Measurements from ENCODE around the gene IFT74. TPM values are rescaled to one million over a fixed set of nuclear protein-coding genes. Genes with fewer than 3 reads are reported as not detected.
A peak's percentile ranks its signal among the peaks of the same experiment; 100 is the strongest.

Gene IFT74
- total RNA-seq (2021) (14.6 and 17.8 TPM in 2 replicates), Bru-seq, nascent RNA (percentile 67 among the genes with signal in this experiment), BruChase-seq, experiment 1, labeled RNA remaining after a 2-hour chase (percentile 59 among the genes with signal in this experiment), BruChase-seq, experiment 2, labeled RNA remaining after a 6-hour chase (percentile 60 among the genes with signal in this experiment)
- long read RNA-seq, transcript IFT74-201 (20 exons, 2,160 nt), result major isoform, 31 of 38 reads
- long read RNA-seq, partial matches to known transcripts, result 0 of 38 reads
- long read RNA-seq, other reads (novel, unspliced or antisense), result 5 of 38 reads

DNA sequence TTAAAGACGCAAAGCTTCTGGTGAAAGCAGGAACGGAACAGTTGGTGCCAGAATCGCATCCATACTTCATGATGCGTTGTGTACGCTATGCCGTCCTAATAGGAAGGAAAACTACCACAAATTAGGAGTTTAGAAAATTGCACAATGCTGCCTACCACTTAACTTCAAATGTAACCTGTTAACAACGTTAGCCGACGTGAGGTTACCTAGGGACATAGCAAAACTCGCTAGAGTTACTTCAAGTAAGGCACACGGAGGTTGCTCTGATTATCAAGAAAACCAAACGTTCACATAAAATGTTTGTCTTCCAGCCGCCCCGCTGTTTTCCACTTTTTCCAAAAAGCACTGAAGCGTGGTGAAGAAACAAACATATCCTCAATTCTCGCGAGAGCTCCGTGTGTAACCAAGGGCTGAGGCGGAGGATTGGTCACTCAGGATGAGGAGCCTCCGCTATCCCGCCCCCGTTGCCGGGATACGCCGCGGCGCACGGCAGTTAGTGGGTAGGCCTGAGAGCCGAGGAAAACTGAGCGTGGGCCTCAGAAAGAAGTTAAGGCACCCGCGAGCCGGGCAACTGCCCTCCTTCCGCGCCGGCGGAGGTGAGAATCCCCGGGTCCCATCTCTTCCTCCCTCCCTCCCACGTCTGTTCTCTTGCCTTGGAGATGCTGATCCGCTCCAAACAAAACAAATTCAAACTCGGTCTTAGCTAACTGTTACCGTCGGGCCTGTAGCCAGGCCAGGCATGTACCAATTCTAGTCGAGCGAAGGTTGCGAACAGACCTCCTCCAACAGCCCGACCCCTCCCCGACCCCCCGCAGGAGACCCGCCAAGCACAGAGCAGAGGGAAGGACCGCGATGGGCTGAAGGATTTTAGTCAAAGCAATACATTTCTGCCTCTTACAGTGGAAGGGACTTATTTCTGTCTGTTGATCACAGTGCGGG, at the start of gene IFT74:
Gene IFT74, plus strand, starts transcription at position 492 of the 939 bp plus-strand sequence. CDS start 5,556 bp downstream, outside the sequence.
- Histone ChIP-seq H3K79me2 (ENCODE audit: low read depth) (peaks cover 20% of the 10 kb centered on the region), H3K27me3 (ENCODE audit: insufficient read depth, low read depth) (no peaks in the 10 kb centered on the region), H4K20me1 (ENCODE audit: insufficient read depth) (no peaks in the 10 kb centered on the region), H3K9me3 (ENCODE audit: insufficient read depth, low read depth) (no peaks in the 10 kb centered on the region), H3K9me2 (ENCODE audit: insufficient read depth) (no peaks in the 10 kb centered on the region), H3K4me2 (peak within 1 kb of the TSS; percentile 86), H3K4me3 (peak within 1 kb of the TSS; percentile 86), H3F3A (ENCODE audit: insufficient read depth, low read depth) (no peaks in the 10 kb centered on the region), H3K4me1 (replicated peaks; ENCODE audit: insufficient read depth) (peaks cover 8% of the 10 kb centered on the region), H2AFZ (peak within 1 kb of the TSS; percentile 98), H3K27ac (peak within 1 kb of the TSS; percentile 51), H3K36me3 (ENCODE audit: low read depth) (no peaks in the 10 kb centered on the region)
- TF ChIP-seq, protein P1, sequence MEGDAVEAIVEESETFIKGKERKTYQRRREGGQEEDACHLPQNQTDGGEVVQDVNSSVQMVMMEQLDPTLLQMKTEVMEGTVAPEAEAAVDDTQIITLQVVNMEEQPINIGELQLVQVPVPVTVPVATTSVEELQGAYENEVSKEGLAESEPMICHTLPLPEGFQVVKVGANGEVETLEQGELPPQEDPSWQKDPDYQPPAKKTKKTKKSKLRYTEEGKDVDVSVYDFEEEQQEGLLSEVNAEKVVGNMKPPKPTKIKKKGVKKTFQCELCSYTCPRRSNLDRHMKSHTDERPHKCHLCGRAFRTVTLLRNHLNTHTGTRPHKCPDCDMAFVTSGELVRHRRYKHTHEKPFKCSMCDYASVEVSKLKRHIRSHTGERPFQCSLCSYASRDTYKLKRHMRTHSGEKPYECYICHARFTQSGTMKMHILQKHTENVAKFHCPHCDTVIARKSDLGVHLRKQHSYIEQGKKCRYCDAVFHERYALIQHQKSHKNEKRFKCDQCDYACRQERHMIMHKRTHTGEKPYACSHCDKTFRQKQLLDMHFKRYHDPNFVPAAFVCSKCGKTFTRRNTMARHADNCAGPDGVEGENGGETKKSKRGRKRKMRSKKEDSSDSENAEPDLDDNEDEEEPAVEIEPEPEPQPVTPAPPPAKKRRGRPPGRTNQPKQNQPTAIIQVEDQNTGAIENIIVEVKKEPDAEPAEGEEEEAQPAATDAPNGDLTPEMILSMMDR (conservative IDR thresholded peaks at IDR 0.05), result no peak
- no peak for TF ChIP-seq EZH2 (IDR thresholded peaks at IDR 0.05; ENCODE audit: low read depth)
- intact Hi-C loops (cut with micrococcal nuclease; ENCODE audit: unreplicated experiment), result loop anchor here (1.0 kb wide), 1 partner anchor 9 kb away; the partner anchor contains the start of gene PLAA
- POLR2A ChIA-PET (ENCODE audit: unreplicated experiment), result interaction anchor here (0.6 to 0.9 kb wide), 3 partner anchors 8 to 64 kb away, joined by 6 to 9 read pairs (median 7); partner anchors contain the start of gene CAAP1
- BruUV-seq (replicated peaks), result TSS peak; percentile 61
- DNase-seq, result peak; percentile 87 to 88
- CTCF ChIA-PET, result no interaction called here

DNA sequence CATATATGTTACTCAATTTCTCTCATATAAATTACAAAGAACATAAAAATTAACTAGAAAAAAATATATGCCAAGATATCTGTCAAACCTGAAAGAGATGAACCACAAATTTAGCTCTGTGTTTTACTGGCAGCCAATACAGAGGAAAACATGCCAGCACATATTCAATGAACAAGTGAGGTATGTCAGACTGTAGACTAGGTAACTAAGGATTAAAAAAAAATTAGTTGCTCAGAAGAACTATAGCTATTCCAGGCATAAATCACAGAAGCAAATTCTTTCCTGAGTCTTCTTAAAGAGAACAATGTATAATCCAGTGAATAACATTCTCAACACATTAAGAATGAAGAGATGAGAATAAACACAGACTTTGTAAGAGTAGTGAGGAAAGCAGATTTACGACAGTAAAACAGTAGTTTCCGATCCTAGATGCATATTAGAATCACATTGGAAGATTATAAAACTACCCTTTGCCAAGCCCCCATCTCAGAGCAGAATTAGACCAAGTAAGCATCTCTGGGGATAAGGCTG, 43.0 kb upstream of the IFT74 start:
- POLR2A ChIA-PET (ENCODE audit: unreplicated experiment), result no interaction called here
- no peak overlapping the region for H3K4me3 ChIP-seq
- H3K27me3 ChIP-seq (ENCODE audit: insufficient read depth, low read depth), result no peaks in the 10 kb centered on the region
- H3K27ac ChIP-seq, result no peak overlapping the region
- no peak overlapping the region for H3K4me2 ChIP-seq
- H3K9me3 ChIP-seq (ENCODE audit: insufficient read depth, low read depth), result no peaks in the 10 kb centered on the region
- no peaks in the 10 kb centered on the region for H3K9me2 ChIP-seq (ENCODE audit: insufficient read depth)
- intact Hi-C loops (cut with micrococcal nuclease; ENCODE audit: unreplicated experiment), result no loop called here
- no peak for DNase-seq
- no TSS peak for BruUV-seq (replicated peaks)
- no peaks in the 10 kb centered on the region for H3K36me3 ChIP-seq (ENCODE audit: low read depth)
- no peaks in the 10 kb centered on the region for H3K79me2 ChIP-seq (ENCODE audit: low read depth)
- no peaks in the 10 kb centered on the region for H3K4me1 ChIP-seq (replicated peaks; ENCODE audit: insufficient read depth)
- no peaks in the 10 kb centered on the region; the same call in 1 of the 2 replicates for H4K20me1 ChIP-seq (ENCODE audit: insufficient read depth)
- TF ChIP-seq, protein P1 (conservative IDR thresholded peaks at IDR 0.05), result no peak
- TF ChIP-seq EZH2 (IDR thresholded peaks at IDR 0.05; ENCODE audit: low read depth), result no peak
- CTCF ChIA-PET, result no interaction called here
- no peaks in the 10 kb centered on the region for H3F3A ChIP-seq (ENCODE audit: insufficient read depth, low read depth)
- H2AFZ ChIP-seq, result no peak overlapping the region

DNA sequence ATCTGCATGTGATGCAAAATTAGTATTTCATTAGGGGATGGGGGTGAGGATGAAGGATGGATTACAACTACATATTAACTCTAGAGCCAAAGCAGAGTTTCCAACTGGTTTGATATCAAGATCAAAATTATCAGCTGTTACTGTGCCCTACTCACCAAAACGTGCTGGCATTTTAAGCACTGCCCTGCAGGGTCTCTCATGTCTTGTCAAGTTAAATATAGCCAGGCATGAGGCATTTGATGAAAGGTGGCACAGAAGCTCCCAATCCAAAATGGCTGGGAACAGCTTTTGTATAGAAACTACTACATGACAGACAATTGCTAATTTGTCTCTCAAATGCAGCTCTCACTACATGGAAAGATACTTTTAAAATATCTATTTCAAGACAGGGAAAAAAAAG, 36.5 kb upstream of the IFT74 start:
- BruUV-seq (replicated peaks), result no TSS peak
- POLR2A ChIA-PET (ENCODE audit: unreplicated experiment), result no interaction called here
- no peaks in the 10 kb centered on the region for H3K9me3 ChIP-seq (ENCODE audit: insufficient read depth, low read depth)
- intact Hi-C loops (cut with micrococcal nuclease; ENCODE audit: unreplicated experiment), result no loop called here
- H3K36me3 ChIP-seq (ENCODE audit: low read depth), result peaks cover 4% of the 10 kb centered on the region; the same call in 1 of the 2 replicates
- no peak for DNase-seq
- H3K4me2 ChIP-seq, result no peak overlapping the region
- no peaks in the 10 kb centered on the region for H4K20me1 ChIP-seq (ENCODE audit: insufficient read depth)
- H3F3A ChIP-seq (ENCODE audit: insufficient read depth, low read depth), result no peaks in the 10 kb centered on the region
- CTCF ChIA-PET, result no interaction called here
- H3K79me2 ChIP-seq (ENCODE audit: low read depth), result no peaks in the 10 kb centered on the region
- no peak overlapping the region for H3K4me3 ChIP-seq
- H3K9me2 ChIP-seq (ENCODE audit: insufficient read depth), result no peaks in the 10 kb centered on the region
- no peak overlapping the region for H2AFZ ChIP-seq
- no peaks in the 10 kb centered on the region for H3K27me3 ChIP-seq (ENCODE audit: insufficient read depth, low read depth)
- no peak for TF ChIP-seq EZH2 (IDR thresholded peaks at IDR 0.05; ENCODE audit: low read depth)
- TF ChIP-seq, protein P1 (conservative IDR thresholded peaks at IDR 0.05), result no peak
- no peaks in the 10 kb centered on the region for H3K4me1 ChIP-seq (replicated peaks; ENCODE audit: insufficient read depth)
- H3K27ac ChIP-seq, result no peak overlapping the region

All from PC-9 (cell line).